Measurements from ENCODE around the gene CHSY3. TPM values are rescaled to one million over a fixed set of nuclear protein-coding genes. Genes with fewer than 3 reads are reported as not detected.

Gene CHSY3
- total RNA-seq, 2 experiments from 2014 or later, result not detected

- Mint-ChIP-seq H3K4me1 (ENCODE audit: low read depth) (no peaks in the 10 kb centered on the region), H3K9me3 (no peaks in the 10 kb centered on the region), H3K27me3 (peaks cover 23% of the 10 kb centered on the region), H3K27ac (no peak overlapping the region), H3K4me3 (no peak overlapping the region), H3K36me3 (ENCODE audit: low read depth) (no peaks in the 10 kb centered on the region)
- no peak for TF ChIP-seq CTCF (IDR thresholded peaks at IDR 0.05)
- H3K27me3 ChIP-seq (ENCODE audit: control insufficient read depth in 1 of 2, insufficient read depth in 2 of 2, low read length in 2 of 2), result no peaks in the 10 kb centered on the region
- no peaks in the 10 kb centered on the region for H3K4me1 ChIP-seq (ENCODE audit: insufficient read depth, low read length)
- no peaks in the 10 kb centered on the region for H3K36me3 ChIP-seq (ENCODE audit: insufficient read depth, low read length)
- H3K27ac ChIP-seq (ENCODE audit: low read depth in 1 of 2, low read length in 2 of 2), result no peak overlapping the region
- ChIA-PET CTCF (no interaction called here), POLR2A (no interaction called here)
- no peaks in the 10 kb centered on the region for H3K9me3 ChIP-seq (ENCODE audit: control insufficient read depth in 1 of 2, insufficient read depth in 1 of 2, low read length in 2 of 2)
- no peak for DNase-seq
- intact Hi-C loops (cut with DNase I, micrococcal nuclease), result no loop called here
- no peak overlapping the region for H3K4me3 ChIP-seq (ENCODE audit: low read length)
- no peak for ATAC-seq (ENCODE audit: poor library complexity)
Observed at GRCh38 chr5:130063603-130064002, 159.3 kb downstream of the CHSY3 start.

GRCh38 chr5:130064484-130064883 is 160.2 kb downstream of the CHSY3 start:
- Mint-ChIP-seq H3K27ac (no peak overlapping the region), H3K9me3 (no peaks in the 10 kb centered on the region), H3K36me3 (ENCODE audit: low read depth) (no peaks in the 10 kb centered on the region), H3K4me1 (ENCODE audit: low read depth) (no peaks in the 10 kb centered on the region), H3K4me3 (no peak overlapping the region), H3K27me3 (peaks cover 19% of the 10 kb centered on the region)
- POLR2A ChIA-PET, result no interaction called here
- no peak for ATAC-seq (ENCODE audit: poor library complexity)
- DNase-seq, result no peak
- H3K27ac ChIP-seq (ENCODE audit: low read depth in 1 of 2, low read length in 2 of 2), result no peak overlapping the region
- TF ChIP-seq CTCF (IDR thresholded peaks at IDR 0.05), result no peak
- intact Hi-C loops (cut with DNase I, micrococcal nuclease), result no loop called here
- H3K27me3 ChIP-seq (ENCODE audit: control insufficient read depth in 1 of 2, insufficient read depth in 2 of 2, low read length in 2 of 2), result no peaks in the 10 kb centered on the region
- no peaks in the 10 kb centered on the region for H3K36me3 ChIP-seq (ENCODE audit: insufficient read depth, low read length)
- no peaks in the 10 kb centered on the region for H3K4me1 ChIP-seq (ENCODE audit: insufficient read depth, low read length)
- no peaks in the 10 kb centered on the region for H3K9me3 ChIP-seq (ENCODE audit: control insufficient read depth in 1 of 2, insufficient read depth in 1 of 2, low read length in 2 of 2)
- CTCF ChIA-PET, result no interaction called here
- H3K4me3 ChIP-seq (ENCODE audit: low read length), result no peak overlapping the region

- DNase-seq, result no peak
- Mint-ChIP-seq H3K9me3 (no peaks in the 10 kb centered on the region), H3K4me1 (ENCODE audit: low read depth) (no peaks in the 10 kb centered on the region), H3K4me3 (no peak overlapping the region), H3K27ac (no peak overlapping the region), H3K36me3 (ENCODE audit: low read depth) (no peaks in the 10 kb centered on the region), H3K27me3 (peaks cover 13% of the 10 kb centered on the region)
- Histone ChIP-seq H3K4me3 (ENCODE audit: low read length) (no peak overlapping the region), H3K36me3 (ENCODE audit: insufficient read depth, low read length) (no peaks in the 10 kb centered on the region), H3K27me3 (ENCODE audit: control insufficient read depth in 1 of 2, insufficient read depth in 2 of 2, low read length in 2 of 2) (no peaks in the 10 kb centered on the region), H3K27ac (ENCODE audit: low read depth in 1 of 2, low read length in 2 of 2) (no peak overlapping the region), H3K4me1 (ENCODE audit: insufficient read depth, low read length) (no peaks in the 10 kb centered on the region), H3K9me3 (ENCODE audit: control insufficient read depth in 1 of 2, insufficient read depth in 1 of 2, low read length in 2 of 2) (no peaks in the 10 kb centered on the region)
- no peak for TF ChIP-seq CTCF (IDR thresholded peaks at IDR 0.05)
- intact Hi-C loops (cut with DNase I, micrococcal nuclease), result no loop called here
- POLR2A ChIA-PET, result no interaction called here
- CTCF ChIA-PET, result no interaction called here
- no peak for ATAC-seq (ENCODE audit: poor library complexity)
Observed at GRCh38 chr5:130065617-130066016, 161.4 kb downstream of the CHSY3 start.
